Stimulated activated CD4-positive, alpha-beta T cell treated with anti-CD3 and anti-CD28 coated beads, Interleukin-1b, Interleukin-23, amount 100 ng/mL, for 4 hours (primary cell): ENCODE data around the gene SCGB1A1.
A peak's percentile ranks its signal among the peaks of the same experiment; 100 is the strongest.

Experiments
- DNase-seq, 2 donors: peaks; one replicate each; pipeline ENCODE4 v3.0.0-alpha.2; 2020; ENCODE audit warnings: low read depth in 2 of 2

Gene SCGB1A1

DNA sequence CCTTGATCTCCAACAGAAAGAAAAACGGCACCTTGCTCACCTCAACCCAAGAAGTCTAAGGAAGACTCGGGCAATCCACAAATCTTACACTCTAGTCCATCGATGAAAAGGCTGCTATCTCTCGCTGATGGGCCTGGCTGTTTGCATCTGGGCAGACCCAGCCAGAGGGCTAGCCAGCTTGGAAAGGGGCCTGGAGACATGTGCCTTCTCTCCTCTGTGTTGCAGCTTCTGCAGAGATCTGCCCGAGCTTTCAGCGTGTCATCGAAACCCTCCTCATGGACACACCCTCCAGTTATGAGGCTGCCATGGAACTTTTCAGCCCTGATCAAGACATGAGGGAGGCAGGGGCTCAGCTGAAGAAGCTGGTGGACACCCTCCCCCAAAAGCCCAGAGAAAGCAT, 3.2 kb downstream of the SCGB1A1 start:
- DNase-seq = no peak

- DNase-seq = no peak
Observed at GRCh38 chr11:62423012-62423411, 4.2 kb downstream of the SCGB1A1 start.

GRCh38 chr11:62427630-62428233, 8.9 kb downstream of the SCGB1A1 start:
- no peak for DNase-seq

- DNase-seq = no peak
Observed at GRCh38 chr11:62428871-62429560, 10.2 kb downstream of the SCGB1A1 start.

DNA sequence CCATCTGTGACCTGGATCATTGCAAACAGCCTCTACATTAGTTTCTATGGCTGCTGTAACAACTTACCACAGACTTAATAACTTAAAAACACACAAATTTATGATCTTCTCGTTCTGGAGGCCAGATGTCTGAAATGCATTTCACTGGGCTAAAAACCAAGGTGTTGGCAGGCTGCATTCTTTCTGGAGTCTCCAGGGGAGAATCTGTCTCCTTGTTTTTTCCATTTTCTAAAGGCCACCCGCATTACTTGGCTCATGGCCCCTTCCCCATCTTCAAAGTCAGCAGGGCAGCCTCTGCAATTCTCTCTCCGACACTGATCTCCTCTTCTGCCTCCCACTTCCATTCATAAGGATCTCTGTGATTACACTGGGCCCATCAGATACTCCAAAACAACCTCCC, 11.6 kb downstream of the SCGB1A1 start:
- no peak for DNase-seq

DNA sequence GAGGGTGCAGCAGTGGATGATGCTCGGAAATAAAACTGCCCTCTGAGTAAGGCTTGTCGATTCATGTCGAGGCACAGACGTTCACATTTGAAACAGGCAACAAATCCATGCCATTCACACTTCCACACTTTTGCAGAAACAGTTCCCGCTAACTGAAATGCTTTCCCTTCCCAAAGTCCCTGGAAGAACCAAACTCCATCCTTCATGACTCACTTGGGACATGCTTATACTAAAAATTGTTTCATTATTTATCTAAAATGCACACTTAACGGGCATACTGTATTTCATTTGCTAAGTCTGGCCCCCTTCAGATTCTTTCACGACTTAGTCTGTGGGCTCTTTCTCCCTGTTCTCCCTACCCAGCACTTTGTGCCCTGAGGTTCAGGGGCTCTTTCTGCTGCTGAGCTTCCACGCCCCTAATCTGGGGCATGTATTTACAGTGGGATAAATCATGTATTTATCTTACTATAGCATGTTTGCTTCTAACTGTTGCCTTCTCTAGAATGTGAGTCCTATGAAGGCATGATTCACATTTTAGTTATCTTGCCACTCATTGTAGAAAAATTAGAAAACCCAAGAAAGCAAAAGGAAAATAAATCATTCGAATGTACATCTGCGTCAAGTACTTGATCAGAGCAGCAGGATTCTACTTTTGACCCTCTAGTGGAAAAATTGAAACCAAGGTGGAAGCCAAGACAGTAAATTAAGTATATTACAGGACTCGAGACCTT, 12.5 kb downstream of the SCGB1A1 start:
- no peak for DNase-seq

DNA sequence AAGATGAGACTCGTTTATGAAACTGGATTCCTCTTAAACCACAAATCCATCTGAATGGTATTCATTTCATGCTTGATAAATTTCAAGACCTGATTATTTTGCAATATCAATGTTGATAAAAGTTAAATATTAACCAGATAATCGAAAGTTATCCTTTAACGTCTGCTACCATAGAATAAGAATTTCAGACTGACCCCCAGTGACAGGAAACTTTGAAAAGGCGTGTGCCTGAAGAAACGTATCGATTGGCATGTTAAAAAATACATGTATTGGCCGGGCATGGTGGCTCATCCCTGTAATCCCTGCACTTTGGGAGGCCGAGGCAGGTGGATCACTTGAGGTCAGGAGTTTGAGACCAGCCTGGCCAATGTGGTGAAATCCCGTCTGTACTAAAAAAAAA, 13.9 kb downstream of the SCGB1A1 start:
- DNase-seq = no peak

GRCh38 chr11:62433141-62433903, 14.5 kb downstream of the SCGB1A1 start:
- DNase-seq = no peak

GRCh38 chr11:62433904-62434276, 15.1 kb downstream of the SCGB1A1 start:
- DNase-seq = no peak

GRCh38 chr11:62435846-62436660, 17.2 kb downstream of the SCGB1A1 start:
- DNase-seq = no peak

DNA sequence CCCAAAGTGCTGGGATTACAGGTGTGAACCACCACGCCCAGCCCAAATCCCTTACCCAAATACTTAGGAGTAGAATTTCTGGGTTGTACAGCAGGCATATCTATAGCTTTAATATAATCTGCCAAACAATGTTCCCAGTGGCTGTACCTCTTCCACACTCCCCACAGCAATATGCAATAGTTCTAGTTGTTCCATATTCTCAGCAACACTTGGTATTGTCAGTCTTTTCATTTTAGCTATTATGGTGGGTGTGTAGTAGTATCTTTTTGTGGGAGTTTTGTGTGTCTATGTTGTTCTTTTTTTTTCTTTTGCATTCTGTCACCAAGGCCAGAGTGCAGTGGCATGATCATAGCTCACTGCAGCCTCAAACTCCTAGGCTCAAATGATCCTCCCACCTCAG, 18.8 kb downstream of the SCGB1A1 start:
- DNase-seq = no peak

- DNase-seq = no peak
Observed at GRCh38 chr11:62438641-62439040, 19.8 kb downstream of the SCGB1A1 start.

GRCh38 chr11:62439785-62440602, 21.2 kb downstream of the SCGB1A1 start:
- DNase-seq = no peak

DNA sequence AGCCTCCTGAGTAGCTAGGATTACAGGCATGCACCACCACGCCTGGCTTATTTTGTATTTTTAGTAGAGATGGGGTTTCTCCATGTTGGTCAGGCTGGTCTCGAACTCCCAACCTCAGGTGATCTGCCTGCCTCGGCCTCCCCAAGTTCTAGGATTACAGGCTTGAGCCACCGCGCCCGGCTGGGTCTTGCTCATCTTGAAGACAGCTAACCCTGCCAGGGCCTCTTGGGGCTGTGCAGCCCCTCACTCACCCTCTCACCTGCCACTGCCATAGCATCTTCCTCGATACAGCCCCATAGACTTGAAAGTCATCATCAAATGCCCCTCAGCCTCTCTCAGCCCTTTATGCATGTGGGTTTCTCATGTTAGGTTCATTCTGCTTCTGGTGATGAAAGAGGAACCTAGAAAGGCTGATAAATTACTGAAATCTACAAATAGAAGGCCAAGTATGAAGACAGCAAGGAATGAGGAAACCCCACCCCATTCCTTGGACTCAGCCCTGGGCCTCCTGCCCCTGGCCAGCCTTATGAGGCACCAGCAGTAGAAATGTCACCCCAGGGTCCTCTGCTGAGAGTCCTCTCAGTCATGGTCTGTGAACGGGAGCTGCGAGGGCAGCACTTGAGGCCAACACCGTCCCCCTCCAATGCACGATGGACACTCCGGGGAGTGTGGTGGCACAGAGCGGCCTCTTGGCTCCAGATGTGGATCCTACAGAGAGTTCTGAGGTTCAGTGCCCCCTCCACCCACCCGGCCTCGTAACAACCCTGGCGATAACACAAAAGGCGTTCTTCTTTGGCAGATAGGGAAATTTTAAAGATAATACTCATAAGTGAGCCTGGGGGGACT, 24.8 kb downstream of the SCGB1A1 start:
- DNase-seq = no peak

DNA sequence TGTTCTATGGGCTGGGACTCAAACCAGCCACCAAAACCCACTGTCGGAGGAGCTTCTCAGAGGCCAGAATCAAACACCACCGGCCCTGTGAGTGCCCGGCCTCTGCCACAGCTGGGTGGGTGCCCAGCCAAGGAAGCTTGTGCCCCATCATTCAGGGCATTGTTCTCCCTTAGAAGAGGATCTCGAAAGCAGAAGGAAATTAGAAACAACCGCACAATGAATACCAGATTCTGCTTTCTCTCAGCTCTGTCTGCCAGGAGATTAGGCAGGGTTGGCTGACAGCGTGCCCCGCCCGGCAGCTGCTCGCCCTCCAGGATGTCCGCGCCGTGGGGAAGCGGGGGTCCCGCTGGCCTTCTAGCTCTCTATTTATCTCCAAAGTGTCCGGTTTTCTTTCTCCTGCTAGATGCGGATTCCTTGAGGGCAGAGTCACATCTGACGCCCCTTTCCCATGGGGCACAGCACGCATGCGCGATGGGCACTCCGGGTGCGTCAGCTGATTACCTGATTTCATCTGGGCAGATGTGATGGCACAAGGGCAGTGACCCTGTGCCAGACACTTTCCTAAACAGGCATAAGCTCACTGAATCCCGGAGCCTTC, 25.5 kb downstream of the SCGB1A1 start:
- DNase-seq = peak; percentile 16 to 39

- no peak for DNase-seq
Observed at GRCh38 chr11:62444835-62445234, 26.0 kb downstream of the SCGB1A1 start.

GRCh38 chr11:62445314-62445740, 26.5 kb downstream of the SCGB1A1 start:
- DNase-seq = no peak

- DNase-seq = no peak
Observed at GRCh38 chr11:62446091-62446490, 27.3 kb downstream of the SCGB1A1 start.

DNA sequence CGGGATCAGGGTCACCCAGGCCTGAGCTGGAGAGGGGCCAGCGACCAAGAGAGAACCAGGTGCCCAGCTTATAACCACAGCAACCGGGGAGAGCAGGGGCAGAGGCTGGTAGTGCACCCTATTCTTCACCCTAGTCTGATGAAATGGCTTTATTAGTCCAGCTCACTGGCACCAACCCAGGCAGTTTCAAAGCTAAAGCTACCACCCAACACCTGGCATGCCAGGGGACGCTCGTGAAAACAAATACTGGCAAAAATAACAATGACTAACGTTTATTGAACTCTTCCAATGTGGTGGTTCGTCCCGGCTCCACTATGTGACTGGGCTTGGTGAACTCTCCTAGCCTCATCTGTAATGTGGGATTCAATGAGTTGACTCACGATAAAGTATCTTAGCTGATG, 30.6 kb downstream of the SCGB1A1 start:
- DNase-seq = no peak
